Heart left ventricle (tissue), 16 donors: ENCODE results near the gene THSD4. TPM values are rescaled to one million over a fixed set of nuclear protein-coding genes. Genes with fewer than 3 reads are reported as not detected.

Experiments
- ATAC-seq, 4 donors: fragments of 200-7000 bp; cut with Tn5 transposase; one replicate each; pipeline ENCODE4 v1.9.1; 2020 to 2022; ENCODE audit warnings: moderate library complexity in 4 of 4, mild to moderate bottlenecking in 3 of 4, moderate number of reproducible peaks in 1 of 4
- DNase-seq, 5 donors: peaks; one replicate each; pipeline ENCODE4 v3.0.0-alpha.2; 2020
- H3K27ac ChIP-seq, 12 donors: fragments of 200-600 bp; sonication (generic) in 4 of 12; one replicate each; pipeline versions ENCODE4 v1.5.0 to v1.8.0; 2016 to 2022; ENCODE audit warnings: mild to moderate bottlenecking in 2 of 12
- H3K27me3 ChIP-seq, 9 donors: fragments of 200-600 bp; sonication (generic) in 2 of 9; one replicate each; pipeline versions ENCODE4 v1.5.1 to v1.8.0; 2016 to 2022; ENCODE audit warnings: mild to moderate bottlenecking in 3 of 9
- H3K36me3 ChIP-seq, 9 donors: fragments of 200-600 bp; sonication (generic) in 2 of 9; one replicate each; pipeline versions ENCODE4 v1.5.0 to v1.8.0; 2018 to 2022; ENCODE audit warnings: mild to moderate bottlenecking in 2 of 9
- H3K4me1 ChIP-seq, 12 donors: fragments of 200-600 bp; sonication (generic) in 4 of 12; one replicate each; pipeline versions ENCODE4 v1.5.0 to v1.8.0; 2016 to 2022; ENCODE audit warnings: mild to moderate bottlenecking in 3 of 12
- H3K4me3 ChIP-seq, 12 donors: fragments of 200-600 bp; sonication (generic) in 4 of 12; one replicate each; pipeline versions ENCODE4 v1.5.0 to v1.8.0; 2017 to 2022; ENCODE audit warnings: mild to moderate bottlenecking in 9 of 12, moderate library complexity in 4 of 12
- H3K9me3 ChIP-seq, 12 donors: fragments of 200-600 bp; sonication (generic) in 4 of 12; one replicate each; pipeline versions ENCODE4 v1.5.0 to v1.8.0; 2016 to 2022; ENCODE audit warnings: mild to moderate bottlenecking in 1 of 12
- POLR2A ChIP-seq, 2 donors: fragments of 450-650 bp; IDR thresholded peaks; one replicate each; pipeline ENCODE4 v1.6.1; 2017; ENCODE audit warnings: antibody characterized with exemption in 2 of 2, mild to moderate bottlenecking in 2 of 2, moderate library complexity in 2 of 2
- WGBS, 4 donors: extraction: QIAGEN DNeasy Blood & Tissue Kit in 2 of 4; methylation state at CpG; one replicate each; pipeline versions ENCODE4 v1.1.5 to v1.1.7; 2013 to 2018; 5-methylcytosine and 5-hydroxymethylcytosine counted together
- intact Hi-C, 10 donors: fragments of 100-400 bp; cut with DNase I; formaldehyde crosslinking; loops; one replicate each; pipeline versions ENCODE4 v1.11.1 to v1.14.2; 2022
- polyA plus RNA-seq, 2 donors: library from polyadenylated mRNA; stranded (reverse); fragments of 200-250 nt; gene quantifications; one replicate each; pipeline ENCODE4 v1.2.3, GENCODE V29; 2013
- total RNA-seq, 9 donors: library from RNA; depleted of rRNA in 2 of 9; stranded (reverse); fragments of >200 nt in 2 of 9; fragmentation: NEBNext Ultra II Directional in 3 of 9; extraction: Animal tissue kit (Norgen Biotek cat#: 25700) in 3 of 9; gene quantifications; one replicate each; pipeline versions ENCODE4 v1.1.0 to v1.2.4, GENCODE V29; 2016 to 2023
- TF ChIP-seq, protein P1 (sequence below), 12 donors: fragments of 200-600 bp; sonication (generic) in 4 of 12; IDR thresholded peaks; one replicate each; pipeline versions ENCODE4 v1.5.0 to v1.8.0; 2018 to 2022; ENCODE audit warnings: antibody characterized with exemption in 12 of 12, mild to moderate bottlenecking in 5 of 12
- donor health status: ischemic (EF 13 %, LVEDD 7.1; RV severe dilation, severe dysfunction).
- donor health status: healthy with polysubstance abuse.
- donor health status: DM: no; HTN: yes; CAD: no.
- donor health status: DM: no; HTN: no; CAD: no.
- donor health status: ischemic (EF 25% LVEDD 6.9; RV normal size, moderate dysfunction).
- donor health status: ischemic (EF 25% LVEDD 5.7; RV mildly dilated, moderate dysfunction).
- donor health status: healthy.
- donor health status: DM: yes; HTN: yes; CAD: no.
- donor health status: ischemic (EF 35%, LVEDD 5.7; RV mildly dilated, moderate dysfunction).
- donor health status: nonischemic (EF 11% LVEDD 7.7; RV severe dilation, severe dysfunction).
- donor health status: DM: yes; HTN: yes; CAD: no.
- donor health status: PGD.
- donor health status: ischemic (EF 29% LVEDD 5.4; RV normal size, mild dysfunction).
- donor health status: nonischemic (EF 23%, LVEDD 6.1; RV moderate dilation, normal function).

THSD4 gene
- total and polyA plus RNA-seq, 11 donors = 32.6 to 206 (median 93.2) TPM

DNA sequence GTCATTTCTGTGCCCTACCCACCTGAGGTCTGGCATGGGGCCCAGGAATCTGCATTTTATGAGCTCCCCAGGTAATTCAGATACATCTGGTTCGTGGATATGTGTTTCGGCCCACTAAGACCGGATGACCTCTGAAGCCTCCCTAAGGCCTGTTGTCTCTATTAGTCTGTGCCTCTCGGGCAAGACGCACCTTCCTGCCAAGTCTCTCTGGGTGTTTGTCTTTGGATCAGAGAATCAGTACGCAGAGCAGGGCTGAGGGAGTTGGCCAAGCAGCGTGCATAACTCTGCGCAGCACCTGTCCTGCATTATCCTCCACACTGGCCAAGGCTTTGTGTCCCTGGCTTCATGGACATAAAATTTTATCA, 181.0 kb downstream of the THSD4 start:
- WGBS, 4 donors = 74 to 88% (median 79%) methylated on average over 8 of the region's 8 CpGs
- Histone ChIP-seq H3K4me3 (no peak overlapping the region), H3K27me3 (no peaks in the 10 kb centered on the region), H3K4me1 (peaks cover 0 to 32% (median 16%) of the 10 kb centered on the region in 12 donors), H3K27ac (peak overlapping the region in 1 of 12 donors; percentile 23), H3K36me3 (no peaks in the 10 kb centered on the region), H3K9me3 (peaks cover 0 to 6% (median 0%) of the 10 kb centered on the region in 12 donors)
- ATAC-seq (peak in 2 of 4 donors; percentile 13 to 20), DNase-seq (no peak)
- TF ChIP-seq, protein P1, sequence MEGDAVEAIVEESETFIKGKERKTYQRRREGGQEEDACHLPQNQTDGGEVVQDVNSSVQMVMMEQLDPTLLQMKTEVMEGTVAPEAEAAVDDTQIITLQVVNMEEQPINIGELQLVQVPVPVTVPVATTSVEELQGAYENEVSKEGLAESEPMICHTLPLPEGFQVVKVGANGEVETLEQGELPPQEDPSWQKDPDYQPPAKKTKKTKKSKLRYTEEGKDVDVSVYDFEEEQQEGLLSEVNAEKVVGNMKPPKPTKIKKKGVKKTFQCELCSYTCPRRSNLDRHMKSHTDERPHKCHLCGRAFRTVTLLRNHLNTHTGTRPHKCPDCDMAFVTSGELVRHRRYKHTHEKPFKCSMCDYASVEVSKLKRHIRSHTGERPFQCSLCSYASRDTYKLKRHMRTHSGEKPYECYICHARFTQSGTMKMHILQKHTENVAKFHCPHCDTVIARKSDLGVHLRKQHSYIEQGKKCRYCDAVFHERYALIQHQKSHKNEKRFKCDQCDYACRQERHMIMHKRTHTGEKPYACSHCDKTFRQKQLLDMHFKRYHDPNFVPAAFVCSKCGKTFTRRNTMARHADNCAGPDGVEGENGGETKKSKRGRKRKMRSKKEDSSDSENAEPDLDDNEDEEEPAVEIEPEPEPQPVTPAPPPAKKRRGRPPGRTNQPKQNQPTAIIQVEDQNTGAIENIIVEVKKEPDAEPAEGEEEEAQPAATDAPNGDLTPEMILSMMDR (IDR thresholded peaks at IDR 0.05) = no peak
- TF ChIP-seq POLR2A (IDR thresholded peaks at IDR 0.05) = no peak
- intact Hi-C loops = no loop called here

DNA sequence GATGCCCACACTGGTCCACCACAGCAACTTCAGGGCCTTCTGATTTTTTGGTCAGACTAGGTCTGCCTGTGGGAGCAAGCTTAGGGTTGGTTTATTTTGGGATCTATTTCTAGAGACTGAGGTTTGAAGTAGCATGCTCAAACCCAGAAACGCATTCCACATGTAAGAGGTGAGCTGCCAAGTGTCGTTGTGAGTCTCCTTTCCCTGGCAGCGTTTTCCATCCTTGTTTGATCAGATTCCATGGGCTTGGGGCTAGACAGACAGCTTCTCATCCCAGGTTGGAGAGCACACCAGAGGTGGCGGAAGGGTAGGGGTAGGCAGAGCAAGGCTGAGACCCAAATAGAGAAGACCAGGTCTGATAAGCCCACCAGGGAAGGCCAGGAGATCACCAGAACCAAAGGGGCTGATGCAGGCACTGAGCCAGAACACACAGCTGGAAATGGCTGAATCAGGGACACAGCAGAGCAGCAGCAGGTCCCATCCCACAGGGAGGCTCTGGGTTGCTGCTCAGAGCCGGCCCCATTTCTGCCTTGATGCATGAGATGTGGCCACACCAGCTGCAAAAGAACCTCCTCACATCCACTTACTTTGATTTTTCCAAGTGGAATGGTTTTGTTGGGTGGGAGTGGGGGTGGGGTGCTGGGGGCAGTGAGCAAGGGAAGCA, 186.8 kb downstream of the THSD4 start:
- no peak for DNase-seq
- Histone ChIP-seq H3K36me3 (no peaks in the 10 kb centered on the region), H3K27me3 (no peaks in the 10 kb centered on the region), H3K4me3 (no peak overlapping the region), H3K9me3 (no peaks in the 10 kb centered on the region), H3K4me1 (peaks cover 0 to 39% (median 14%) of the 10 kb centered on the region in 12 donors), H3K27ac (peak overlapping the region in 5 of 12 donors; percentile 26 to 52 (median 48))
- intact Hi-C loops = no loop called here
- 53 to 62% (median 57%) methylated on average over 4 to 5 of the region's 5 CpGs for WGBS, 4 donors
- no peak for TF ChIP-seq POLR2A (IDR thresholded peaks at IDR 0.05)
- TF ChIP-seq, protein P1 (IDR thresholded peaks at IDR 0.05) = no peak
- peak; percentile 27 to 53 (median 32) for ATAC-seq

DNA sequence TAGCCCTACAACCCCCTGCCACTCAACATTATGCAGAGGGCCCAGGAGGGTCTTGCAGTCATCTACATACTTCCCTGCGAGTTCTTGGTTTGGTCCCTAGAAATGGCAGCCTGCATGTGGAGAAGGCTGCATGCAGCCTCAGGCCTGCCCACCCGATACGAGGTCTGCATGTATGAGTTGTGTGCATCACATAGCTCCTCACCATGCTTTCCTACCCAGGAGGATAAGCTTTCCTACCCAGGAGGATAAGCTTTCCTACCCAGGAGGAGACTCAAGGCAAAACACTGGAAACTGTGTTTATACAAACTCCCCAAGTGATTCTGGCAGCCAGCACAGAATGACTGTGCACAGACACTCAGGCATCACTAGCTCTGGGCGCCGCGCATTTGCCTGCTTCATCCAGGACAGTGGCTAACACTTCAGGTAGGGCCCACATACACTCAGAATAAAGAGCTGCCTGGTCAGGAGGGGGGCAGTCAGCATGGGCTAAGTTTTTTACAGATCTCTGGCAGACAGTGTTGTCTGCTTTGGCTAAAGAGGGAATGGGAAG, 187.7 kb downstream of the THSD4 start:
- H3K27ac ChIP-seq = peak overlapping the region in 6 of 12 donors; percentile 6 to 44 (median 32)
- WGBS, 4 donors = 83 to 95% (median 86%) methylated on average over 6 of the region's 6 CpGs

DNA sequence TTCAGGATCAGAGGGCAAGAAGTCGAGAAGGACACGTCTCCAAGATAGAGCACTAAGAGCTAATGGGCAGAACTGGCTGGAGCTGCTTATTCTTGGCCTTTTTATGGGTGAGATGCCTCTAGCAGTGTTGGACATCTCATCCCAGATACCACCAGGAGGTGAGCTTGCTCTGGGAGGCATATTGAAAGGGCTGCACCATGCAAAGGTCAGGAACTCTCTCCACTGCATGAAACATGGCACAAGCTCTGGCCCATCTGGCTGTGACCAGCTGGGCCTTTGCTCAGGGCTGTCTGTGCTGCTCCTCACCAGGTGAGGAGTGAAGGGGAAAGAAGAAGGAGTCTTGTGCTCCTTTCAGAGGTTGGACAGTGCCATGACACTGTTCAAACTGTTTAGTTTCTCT, 188.7 kb downstream of the THSD4 start:
- Histone ChIP-seq H3K36me3 (no peaks in the 10 kb centered on the region), H3K9me3 (no peaks in the 10 kb centered on the region), H3K27ac (peak overlapping the region in 6 of 12 donors; percentile 6 to 44 (median 35)), H3K27me3 (no peaks in the 10 kb centered on the region), H3K4me1 (peaks cover 0 to 39% (median 14%) of the 10 kb centered on the region in 12 donors), H3K4me3 (no peak overlapping the region)
- WGBS, 4 donors = 73 to 92% (median 83%) methylated on average over 2 of the region's 2 CpGs
- DNase-seq (no peak), ATAC-seq (peak in 1 of 4 donors; percentile 29)
- TF ChIP-seq POLR2A (IDR thresholded peaks at IDR 0.05) = no peak
- TF ChIP-seq, protein P1 (IDR thresholded peaks at IDR 0.05) = no peak
- intact Hi-C loops = no loop called here

More for the DNA sequence above, 187.7 kb downstream of the THSD4 start:
- ATAC-seq = peak in 3 of 4 donors; percentile 38 to 49 (median 41)
- Histone ChIP-seq H3K4me1 (peaks cover 0 to 39% (median 14%) of the 10 kb centered on the region in 12 donors), H3K27me3 (no peaks in the 10 kb centered on the region), H3K4me3 (no peak overlapping the region), H3K9me3 (no peaks in the 10 kb centered on the region), H3K36me3 (no peaks in the 10 kb centered on the region)
- DNase-seq = no peak
- intact Hi-C loops = no loop called here
- TF ChIP-seq POLR2A (IDR thresholded peaks at IDR 0.05) = no peak
- TF ChIP-seq, protein P1 (IDR thresholded peaks at IDR 0.05) = no peak
